Endothelial cell of umbilical vein (primary cell): ENCODE data around the gene VRK2. TPM values are rescaled to one million over a fixed set of nuclear protein-coding genes. Genes with fewer than 3 reads are reported as not detected.

ENCODE experiments used
- BruUV-seq: library from RNA; stranded (reverse); fragments of 400-500 nt; replicated peaks from 2 replicates; lab custom pipeline; 2021; lab: Mats Ljungman, UMichigan
- CTCF ChIA-PET: fragments of 300-600, 350-600 bp; sonication (Branson Sonifier 250); formaldehyde crosslinking; loops from one replicate; lab custom pipeline; 2021; ENCODE audit warnings: antibody characterized with exemption, inconsistent platforms; lab: Charles Lee
- POLR2A ChIA-PET: fragments of 300-600, 350-600 bp; sonication (Branson Sonifier 250); formaldehyde crosslinking; loops from one replicate; lab custom pipeline; 2021; ENCODE audit warnings: antibody characterized with exemption, inconsistent platforms; lab: Charles Lee
- DNase-seq: peaks from one replicate; pipeline ENCODE4 v3.0.0-alpha.2; 2011; ENCODE audit warnings: low read depth, low spot score
- FAIRE-seq: peaks from 2 replicates; lab custom pipeline; 2011; peaks lifted over from hg19 to GRCh38; lab: Jason Lieb, UNC
- H2AFZ ChIP-seq: 2 replicates; pipeline ENCODE4 v1.6.0; 2012; ENCODE audit warnings: low read depth, low read length, control low read depth, inconsistent platforms
- H3K27ac ChIP-seq: 2 replicates; pipeline ENCODE4 v1.5.1; 2011; ENCODE audit warnings: low read depth, mild to moderate bottlenecking, control low read depth, low read length, moderate library complexity; ENCODE audit not compliant: insufficient read depth
- H3K27me3 ChIP-seq, 2 experiments: 2 replicates each; pipeline versions ENCODE4 v1.6.0 to v1.6.1; 2011; ENCODE audit warnings: low read length in 2 of 2, mixed read lengths in 1 of 2; ENCODE audit not compliant: control insufficient read depth in 2 of 2, insufficient read depth in 2 of 2
- H3K36me3 ChIP-seq, 2 experiments: 2 replicates in 1 of 2; 3 replicates in 1 of 2; pipeline ENCODE4 v1.5.1; 2011; ENCODE audit warnings: low read length in 2 of 2, mild to moderate bottlenecking in 1 of 2, moderate library complexity in 1 of 2; ENCODE audit not compliant: control insufficient read depth in 2 of 2, insufficient read depth in 2 of 2; ENCODE audit errors: extremely low read depth in 1 of 2
- H3K4me1 ChIP-seq: 3 replicates; pipeline ENCODE4 v1.5.1; 2011; ENCODE audit warnings: mild to moderate bottlenecking, low read length; ENCODE audit not compliant: control insufficient read depth, insufficient read depth; ENCODE audit errors: extremely low read depth
- H3K4me2 ChIP-seq: 2 replicates; pipeline ENCODE4 v1.6.1; 2011; ENCODE audit warnings: low read length, control low read depth, mixed read lengths; ENCODE audit not compliant: insufficient read depth
- H3K4me3 ChIP-seq, 3 experiments: fragments of 200-600 bp in 1 of 3; sonication (generic), shearing (Covaris generic) in 1 of 3; replicated peaks in 1 of 3; 2 replicates each; pipeline ENCODE4 v1.5.1; 2011 to 2016; ENCODE audit warnings: control low read depth in 3 of 3, low read length in 3 of 3, mild to moderate bottlenecking in 2 of 3, inconsistent platforms in 1 of 3, low read depth in 1 of 3, moderate library complexity in 1 of 3; ENCODE audit not compliant: insufficient read depth in 1 of 3
- H3K79me2 ChIP-seq: 2 replicates; pipeline ENCODE4 v1.6.0; 2012; ENCODE audit warnings: low read length, inconsistent platforms; ENCODE audit not compliant: control insufficient read depth, insufficient read depth
- H3K9ac ChIP-seq: replicated peaks from 2 replicates; pipeline ENCODE3; 2011; ENCODE audit warnings: low read length, control low read depth; ENCODE audit not compliant: insufficient read depth; ENCODE audit errors: extremely low read depth
- H3K9me1 ChIP-seq: replicated peaks from 3 replicates; pipeline ENCODE4 v1.6.0; 2011; ENCODE audit warnings: mild to moderate bottlenecking, low read length; ENCODE audit not compliant: control insufficient read depth, insufficient read depth; ENCODE audit errors: extremely low read depth
- H3K9me3 ChIP-seq: replicated peaks from 2 replicates; pipeline ENCODE4 v1.5.1; 2012; ENCODE audit warnings: low read length, inconsistent platforms; ENCODE audit not compliant: control insufficient read depth, insufficient read depth
- H4K20me1 ChIP-seq: replicated peaks from 2 replicates; pipeline ENCODE3; 2011; ENCODE audit warnings: mild to moderate bottlenecking, low read length; ENCODE audit not compliant: control insufficient read depth, insufficient read depth; ENCODE audit errors: extremely low read depth
- EZH2 ChIP-seq: IDR thresholded peaks from 2 replicates; pipeline ENCODE4 v1.6.1; 2012; ENCODE audit warnings: borderline replicate concordance, low read depth, mild to moderate bottlenecking, moderate library complexity, low read length, inconsistent platforms; ENCODE audit not compliant: severe bottlenecking
- FOS ChIP-seq: IDR thresholded peaks from 2 replicates; pipeline ENCODE4 v1.6.1; 2011; ENCODE audit warnings: mild to moderate bottlenecking, low read length, moderate library complexity, borderline replicate concordance; ENCODE audit not compliant: insufficient read depth
- GATA2 ChIP-seq: IDR thresholded peaks from 2 replicates; pipeline ENCODE4 v1.7.0; 2011; ENCODE audit warnings: low read depth, mild to moderate bottlenecking, moderate library complexity, mixed read lengths, low read length; ENCODE audit not compliant: insufficient read length, insufficient read depth
- JUN ChIP-seq: IDR thresholded peaks from 2 replicates; pipeline ENCODE4 v1.6.1; 2011; ENCODE audit warnings: borderline replicate concordance, low read depth; ENCODE audit not compliant: insufficient read length, insufficient read depth
- MYC ChIP-seq: IDR thresholded peaks from one replicate; pipeline ENCODE4 v1.6.1; 2011; ENCODE audit warnings: mild to moderate bottlenecking, low read depth, low read length
- POLR2A ChIP-seq: IDR thresholded peaks from 2 replicates; pipeline ENCODE4 v1.6.1; 2012; ENCODE audit warnings: low read depth, mild to moderate bottlenecking, control low read depth, low read length
- POLR2AphosphoS5 ChIP-seq: IDR thresholded peaks from 2 replicates; pipeline ENCODE4 v1.6.1; 2012; ENCODE audit warnings: low read depth, mild to moderate bottlenecking, control low read depth, low read length, moderate library complexity; ENCODE audit not compliant: insufficient read depth
- dilution Hi-C: fragments of 300-500 bp; cut with MboI; formaldehyde crosslinking; loops from one replicate; pipeline ENCODE4 v1.15.0; 2019; ENCODE audit warnings: low sequenced_read_pairs; ENCODE audit not compliant: extremely low pct_ligation_motif_present
- intact Hi-C: fragments of 100-400 bp; cut with micrococcal nuclease; formaldehyde crosslinking; loops from one replicate; pipeline ENCODE4 v1.10.0; 2022
- polyA plus RNA-seq, 4 experiments: library from polyadenylated mRNA; depleted of rRNA in 3 of 4; stranded (reverse) in 3 of 4; unstranded in 1 of 4; fragments of >200 nt; gene quantifications; 2 replicates each; pipeline versions ENCODE4 v1.2.1 to v1.2.3, GENCODE V29; 2011 to 2012; ENCODE audit warnings: missing spikeins in 1 of 4
- total RNA-seq: library from RNA; stranded (reverse); gene quantifications from 2 replicates; pipeline ENCODE4 v1.2.3, GENCODE V29; 2021
- TF ChIP-seq, protein P1 (sequence below), 2 donors: IDR thresholded peaks; 1 replicate in 1 of 2; 2 replicates in 1 of 2; pipeline ENCODE4 v1.5.1; 2011; ENCODE audit warnings: low read length in 2 of 2, mild to moderate bottlenecking in 2 of 2, moderate library complexity in 2 of 2, control low read depth in 1 of 2, inconsistent platforms in 1 of 2, low read depth in 1 of 2; ENCODE audit not compliant: insufficient read depth in 1 of 2; ENCODE audit errors: extremely low read depth in 1 of 2
- TF ChIP-seq, protein P2 (sequence below): IDR thresholded peaks from 2 replicates; pipeline ENCODE4 v1.6.1; 2011; ENCODE audit not compliant: insufficient read depth, insufficient read length

The VRK2 gene
- total and polyA plus RNA-seq, 2 donors (not counting 3 experiments of a cell fraction or from before 2014, with no cell fraction given), result 11.2 to 35.2 TPM

DNA sequence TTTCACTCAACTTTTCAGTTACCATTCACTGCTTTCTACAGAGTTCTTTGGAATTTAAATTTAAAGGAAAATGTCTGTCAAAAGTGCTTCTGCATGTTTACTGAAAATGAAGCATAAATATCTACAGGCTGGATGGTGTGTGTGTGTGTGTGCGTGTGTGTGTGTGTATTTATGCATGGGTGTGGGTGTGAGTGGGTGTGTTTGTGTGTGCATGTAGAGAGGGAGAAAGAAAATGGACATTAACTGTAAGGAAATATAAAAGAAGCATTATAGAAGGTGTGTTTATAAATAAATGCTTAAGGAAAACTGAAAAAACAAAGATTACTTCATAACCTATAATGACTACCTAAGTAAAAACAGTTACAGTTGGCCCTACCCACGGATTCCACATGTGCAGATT, 151.3 kb downstream of the VRK2 start:
- Histone ChIP-seq H3K79me2 (no peaks in the 10 kb centered on the region), H3K4me2 (no peak overlapping the region), H3K27me3 (no peaks in the 10 kb centered on the region), H3K4me3 (no peak overlapping the region), H3K9ac (no peak overlapping the region), H3K9me3 (no peaks in the 10 kb centered on the region), H3K4me1 (no peaks in the 10 kb centered on the region), H4K20me1 (no peaks in the 10 kb centered on the region), H3K36me3 (peaks cover 0 to 3% of the 10 kb centered on the region in 2 experiments), H2AFZ (no peak overlapping the region), H3K9me1 (no peaks in the 10 kb centered on the region), H3K27ac (no peak overlapping the region)
- POLR2A ChIA-PET, result no interaction called here
- intact Hi-C loops (no loop called here), dilution Hi-C loops (no loop called here)
- BruUV-seq, result no TSS peak
- FAIRE-seq (no peak), DNase-seq (no peak)
- no peak for TF ChIP-seq FOS
- no peak for TF ChIP-seq GATA2
- no peak for TF ChIP-seq POLR2A
- no peak for TF ChIP-seq EZH2
- no peak for TF ChIP-seq MYC
- TF ChIP-seq POLR2AphosphoS5, result no peak
- TF ChIP-seq, protein P1, sequence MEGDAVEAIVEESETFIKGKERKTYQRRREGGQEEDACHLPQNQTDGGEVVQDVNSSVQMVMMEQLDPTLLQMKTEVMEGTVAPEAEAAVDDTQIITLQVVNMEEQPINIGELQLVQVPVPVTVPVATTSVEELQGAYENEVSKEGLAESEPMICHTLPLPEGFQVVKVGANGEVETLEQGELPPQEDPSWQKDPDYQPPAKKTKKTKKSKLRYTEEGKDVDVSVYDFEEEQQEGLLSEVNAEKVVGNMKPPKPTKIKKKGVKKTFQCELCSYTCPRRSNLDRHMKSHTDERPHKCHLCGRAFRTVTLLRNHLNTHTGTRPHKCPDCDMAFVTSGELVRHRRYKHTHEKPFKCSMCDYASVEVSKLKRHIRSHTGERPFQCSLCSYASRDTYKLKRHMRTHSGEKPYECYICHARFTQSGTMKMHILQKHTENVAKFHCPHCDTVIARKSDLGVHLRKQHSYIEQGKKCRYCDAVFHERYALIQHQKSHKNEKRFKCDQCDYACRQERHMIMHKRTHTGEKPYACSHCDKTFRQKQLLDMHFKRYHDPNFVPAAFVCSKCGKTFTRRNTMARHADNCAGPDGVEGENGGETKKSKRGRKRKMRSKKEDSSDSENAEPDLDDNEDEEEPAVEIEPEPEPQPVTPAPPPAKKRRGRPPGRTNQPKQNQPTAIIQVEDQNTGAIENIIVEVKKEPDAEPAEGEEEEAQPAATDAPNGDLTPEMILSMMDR (IDR thresholded peaks at IDR 0.05; ENCODE audit: extremely low read depth in 1 of 2, insufficient read depth in 1 of 2, low read depth in 1 of 2, low read length in 2 of 2), result no peak
- TF ChIP-seq, protein P2, sequence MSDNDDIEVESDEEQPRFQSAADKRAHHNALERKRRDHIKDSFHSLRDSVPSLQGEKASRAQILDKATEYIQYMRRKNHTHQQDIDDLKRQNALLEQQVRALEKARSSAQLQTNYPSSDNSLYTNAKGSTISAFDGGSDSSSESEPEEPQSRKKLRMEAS, result no peak
- TF ChIP-seq JUN, result no peak
- CTCF ChIA-PET, result no interaction called here
